NCI-H128 (cell line): Measurements from ENCODE around the gene UNC5B.
A peak's percentile ranks its signal among the peaks of the same experiment; 100 is the strongest.

Experiments
- DNase-seq: peaks from one replicate; lab custom pipeline; 2025; ENCODE audit not compliant: unreplicated experiment; lab: John Stamatoyannopoulos, UW

The UNC5B gene

GRCh38 chr10:71212318-71213126 lies at the start of gene UNC5B:
TSS of gene UNC5B (plus strand) at chr10:71212570. CDS start at chr10:71212986, 416 bp downstream.
- DNase-seq, result peak; percentile 81

- DNase-seq, result no peak
Measured at GRCh38 chr10:71173466-71173865, 38.9 kb upstream of the UNC5B start.

- DNase-seq, result no peak
Measured at GRCh38 chr10:71176661-71177060, 35.7 kb upstream of the UNC5B start.

- DNase-seq, result no peak
Measured at GRCh38 chr10:71177651-71178199, 34.6 kb upstream of the UNC5B start.

- DNase-seq, result no peak
Measured at GRCh38 chr10:71178880-71179279, 33.5 kb upstream of the UNC5B start.

GRCh38 chr10:71179382-71179781 lies 33.0 kb upstream of the UNC5B start:
- no peak for DNase-seq

- no peak for DNase-seq
Measured at GRCh38 chr10:71184421-71184820, 27.9 kb upstream of the UNC5B start.

- DNase-seq, result no peak
Measured at GRCh38 chr10:71185209-71185608, 27.2 kb upstream of the UNC5B start.

- no peak for DNase-seq
Measured at GRCh38 chr10:71187197-71187596, 25.2 kb upstream of the UNC5B start.

- no peak for DNase-seq
Measured at GRCh38 chr10:71187600-71187999, 24.8 kb upstream of the UNC5B start.

- no peak for DNase-seq
Measured at GRCh38 chr10:71188201-71188600, 24.2 kb upstream of the UNC5B start.

- DNase-seq, result no peak
Measured at GRCh38 chr10:71191019-71191418, 21.4 kb upstream of the UNC5B start.

GRCh38 chr10:71191551-71192076 lies 20.8 kb upstream of the UNC5B start:
- no peak for DNase-seq

GRCh38 chr10:71193516-71193915 lies 18.9 kb upstream of the UNC5B start:
- no peak for DNase-seq

GRCh38 chr10:71197955-71198354 lies 14.4 kb upstream of the UNC5B start:
- no peak for DNase-seq

- DNase-seq, result no peak
Measured at GRCh38 chr10:71201849-71202248, 10.5 kb upstream of the UNC5B start.

GRCh38 chr10:71202314-71202713 lies 10.1 kb upstream of the UNC5B start:
- DNase-seq, result no peak

GRCh38 chr10:71203124-71203523 lies 9.2 kb upstream of the UNC5B start:
- no peak for DNase-seq

GRCh38 chr10:71203716-71204115 lies 8.7 kb upstream of the UNC5B start:
- no peak for DNase-seq

GRCh38 chr10:71204746-71205145 lies 7.6 kb upstream of the UNC5B start:
- DNase-seq, result no peak

GRCh38 chr10:71205468-71205867 lies 6.9 kb upstream of the UNC5B start:
- no peak for DNase-seq

GRCh38 chr10:71206911-71207310 lies 5.5 kb upstream of the UNC5B start:
- DNase-seq, result no peak
